Aorta (tissue), 5 donors: Measurements from ENCODE around the gene TP53RK. TPM values are rescaled to one million over a fixed set of nuclear protein-coding genes. Genes with fewer than 3 reads are reported as not detected.

Experiments used
- ATAC-seq: fragments of 200-7000 bp; cut with Tn5 transposase; one replicate; pipeline ENCODE4 v1.9.1; 2022; ENCODE audit warnings: moderate library complexity; ENCODE audit not compliant: low FRiP score
- DNase-seq, 2 donors: peaks; one replicate each; pipeline ENCODE4 v3.0.0-alpha.2; 2020
- H3K27ac ChIP-seq, 2 donors: one replicate each; pipeline ENCODE4 v1.5.1; 2013; ENCODE audit warnings: low read length in 2 of 2, mild to moderate bottlenecking in 2 of 2, moderate library complexity in 2 of 2, control low read depth in 1 of 2, inconsistent platforms in 1 of 2, low read depth in 1 of 2
- H3K27me3 ChIP-seq, 2 donors: one replicate each; pipeline ENCODE4 v1.6.1; 2013; ENCODE audit warnings: control low read depth in 1 of 2, low read length in 1 of 2, mild to moderate bottlenecking in 1 of 2, moderate library complexity in 1 of 2; ENCODE audit not compliant: insufficient read depth in 2 of 2, control insufficient read depth in 1 of 2
- H3K36me3 ChIP-seq, 2 donors: one replicate each; pipeline ENCODE4 v1.6.1; 2013; ENCODE audit warnings: control low read depth in 1 of 2, low read length in 1 of 2, mild to moderate bottlenecking in 1 of 2; ENCODE audit not compliant: insufficient read depth in 2 of 2, control insufficient read depth in 1 of 2
- H3K4me1 ChIP-seq, 2 donors: one replicate each; pipeline ENCODE4 v1.6.1; 2013; ENCODE audit warnings: low read length in 2 of 2, control low read depth in 1 of 2, mild to moderate bottlenecking in 1 of 2, moderate library complexity in 1 of 2; ENCODE audit not compliant: insufficient read depth in 2 of 2, control insufficient read depth in 1 of 2
- H3K4me3 ChIP-seq, 2 donors: one replicate each; pipeline ENCODE4 v1.5.1; 2013; ENCODE audit warnings: low read length in 2 of 2, control low read depth in 1 of 2, mild to moderate bottlenecking in 1 of 2
- H3K9me3 ChIP-seq: one replicate; pipeline ENCODE4 v1.6.1; 2013; ENCODE audit warnings: mild to moderate bottlenecking, low read length; ENCODE audit not compliant: control insufficient read depth
- WGBS, 2 donors: extraction: QIAGEN DNeasy Blood & Tissue Kit; methylation state at CpG; one replicate each; pipeline ENCODE4 v1.1.7; 2013; 5-methylcytosine and 5-hydroxymethylcytosine counted together
- intact Hi-C, 2 donors: fragments of 100-400 bp; cut with DNase I; formaldehyde crosslinking; loops; one replicate each; pipeline versions ENCODE4 v1.14.2 to v1.15.0; 2022
- polyA plus RNA-seq, 2 donors: library from polyadenylated mRNA; stranded (reverse); fragments of 200-250 nt; gene quantifications; one replicate each; pipeline ENCODE4 v1.2.3, GENCODE V29; 2013
- total RNA-seq, 2 donors: library from RNA; stranded (reverse); fragmentation: NEBNext Ultra II Directional; extraction: Animal tissue kit (Norgen Biotek cat#: 25700); gene quantifications; one replicate each; pipeline ENCODE4 v1.2.1, GENCODE V29; 2021
- donor health status: healthy with polysubstance abuse.
- donor health status: Bipolar disorder and iron deficiency.
- donor health status: DM: no; HTN: no; CAD: no.
- donor health status: DM: no; HTN: no; CAD: no.
- donor health status: DM: yes; HTN: yes; CAD: no.

Gene TP53RK
- total and polyA plus RNA-seq, 4 donors: 9.3 to 10.4 (median 9.4) TPM

GRCh38 chr20:46701986-46702385 is 12.7 kb upstream of the TP53RK start:
- Histone ChIP-seq H3K4me1 (no peaks in the 10 kb centered on the region), H3K27ac (no peak overlapping the region), H3K27me3 (no peaks in the 10 kb centered on the region), H3K36me3 (no peaks in the 10 kb centered on the region), H3K4me3 (no peak overlapping the region), H3K9me3 (peaks cover 4% of the 10 kb centered on the region)
- intact Hi-C loops: no loop called here
- WGBS, 2 donors: 80 to 83% methylated on average over 5 of the region's 5 CpGs
- DNase-seq (no peak), ATAC-seq (no peak)

- intact Hi-C loops: no loop called here
- peaks cover 4% of the 10 kb centered on the region for H3K9me3 ChIP-seq
Observed at GRCh38 chr20:46701556-46701955, 12.3 kb upstream of the TP53RK start.

GRCh38 chr20:46701057-46701456 is 11.8 kb upstream of the TP53RK start:
- H3K4me3 ChIP-seq: no peak overlapping the region
- H3K36me3 ChIP-seq: no peaks in the 10 kb centered on the region
- peaks cover 4% of the 10 kb centered on the region for H3K9me3 ChIP-seq
- no peaks in the 10 kb centered on the region for H3K4me1 ChIP-seq
- DNase-seq (no peak), ATAC-seq (no peak)
- no peak overlapping the region for H3K27ac ChIP-seq
- no peaks in the 10 kb centered on the region for H3K27me3 ChIP-seq
- intact Hi-C loops: no loop called here
- WGBS, 2 donors: 67 to 78% methylated on average over 2 of the region's 2 CpGs

More at GRCh38 chr20:46701556-46701955, 12.3 kb upstream of the TP53RK start:
- Histone ChIP-seq H3K27ac (no peak overlapping the region), H3K27me3 (no peaks in the 10 kb centered on the region), H3K4me1 (no peaks in the 10 kb centered on the region), H3K4me3 (no peak overlapping the region), H3K36me3 (no peaks in the 10 kb centered on the region)
- 72 to 75% methylated on average over 4 of the region's 4 CpGs for WGBS, 2 donors
- DNase-seq (no peak), ATAC-seq (no peak)

GRCh38 chr20:46700481-46700880 is 11.2 kb upstream of the TP53RK start:
- no peaks in the 10 kb centered on the region for H3K27me3 ChIP-seq
- no peak overlapping the region for H3K27ac ChIP-seq
- no peak for ATAC-seq
- H3K36me3 ChIP-seq: no peaks in the 10 kb centered on the region
- DNase-seq: no peak
- WGBS, 2 donors: 84 to 86% methylated on average over 5 to 6 of the region's 6 CpGs
- intact Hi-C loops: no loop called here
- no peaks in the 10 kb centered on the region for H3K4me1 ChIP-seq
- no peak overlapping the region for H3K4me3 ChIP-seq
- H3K9me3 ChIP-seq: peaks cover 4% of the 10 kb centered on the region

GRCh38 chr20:46699651-46700359 is 10.6 kb upstream of the TP53RK start:
- Histone ChIP-seq H3K27ac (no peak overlapping the region), H3K4me3 (no peak overlapping the region), H3K9me3 (peaks cover 4% of the 10 kb centered on the region), H3K4me1 (no peaks in the 10 kb centered on the region), H3K36me3 (no peaks in the 10 kb centered on the region), H3K27me3 (no peaks in the 10 kb centered on the region)
- DNase-seq (no peak), ATAC-seq (no peak)
- intact Hi-C loops: no loop called here
- 48% methylated on average over 12 of the region's 12 CpGs for WGBS, 2 donors

- WGBS, 2 donors: 88 to 89% methylated on average over 2 of the region's 2 CpGs
- Histone ChIP-seq H3K4me1 (no peaks in the 10 kb centered on the region), H3K9me3 (peaks cover 4% of the 10 kb centered on the region), H3K27ac (no peak overlapping the region), H3K27me3 (no peaks in the 10 kb centered on the region), H3K36me3 (no peaks in the 10 kb centered on the region), H3K4me3 (no peak overlapping the region)
- intact Hi-C loops: no loop called here
- no peak for DNase-seq
- no peak for ATAC-seq
Observed at GRCh38 chr20:46698788-46699187, 9.5 kb upstream of the TP53RK start.

GRCh38 chr20:46696791-46697279 is 7.6 kb upstream of the TP53RK start:
- H3K36me3 ChIP-seq: no peaks in the 10 kb centered on the region
- 67 to 84% methylated on average over 3 of the region's 3 CpGs for WGBS, 2 donors
- no peaks in the 10 kb centered on the region for H3K4me1 ChIP-seq
- no peaks in the 10 kb centered on the region for H3K27me3 ChIP-seq
- no peak for DNase-seq
- no peak overlapping the region for H3K4me3 ChIP-seq
- ATAC-seq: no peak
- H3K9me3 ChIP-seq: peaks cover 4% of the 10 kb centered on the region
- H3K27ac ChIP-seq: no peak overlapping the region
- intact Hi-C loops: no loop called here

GRCh38 chr20:46695892-46696291 is 6.6 kb upstream of the TP53RK start:
- intact Hi-C loops: no loop called here
- 39% methylated on average over 3 of the region's 3 CpGs for WGBS, 2 donors

GRCh38 chr20:46694484-46694883 is 5.2 kb upstream of the TP53RK start:
- no peak overlapping the region for H3K4me3 ChIP-seq
- ATAC-seq (no peak), DNase-seq (no peak)
- H3K4me1 ChIP-seq: no peaks in the 10 kb centered on the region
- H3K36me3 ChIP-seq: no peaks in the 10 kb centered on the region
- H3K27ac ChIP-seq: no peak overlapping the region
- intact Hi-C loops: no loop called here
- H3K27me3 ChIP-seq: no peaks in the 10 kb centered on the region
- H3K9me3 ChIP-seq: peaks cover under 1% of the 10 kb centered on the region
- WGBS, 2 donors: 46 to 58% methylated on average over 2 of the region's 2 CpGs

More at GRCh38 chr20:46695892-46696291, 6.6 kb upstream of the TP53RK start:
- Histone ChIP-seq H3K4me3 (no peak overlapping the region), H3K9me3 (peaks cover 4% of the 10 kb centered on the region), H3K27me3 (no peaks in the 10 kb centered on the region), H3K36me3 (no peaks in the 10 kb centered on the region), H3K4me1 (no peaks in the 10 kb centered on the region), H3K27ac (no peak overlapping the region)
- DNase-seq (no peak), ATAC-seq (no peak)
